ENCODE data around the gene POLG2. TPM values are rescaled to one million over a fixed set of nuclear protein-coding genes. Genes with fewer than 3 reads are reported as not detected.

The POLG2 gene
- total and polyA plus RNA-seq, 9 of the 15 experiments (the other 6 are each of a cell fraction or from before 2014, with no cell fraction given): 13.4 to 44.8 (median 37.0) TPM

DNA sequence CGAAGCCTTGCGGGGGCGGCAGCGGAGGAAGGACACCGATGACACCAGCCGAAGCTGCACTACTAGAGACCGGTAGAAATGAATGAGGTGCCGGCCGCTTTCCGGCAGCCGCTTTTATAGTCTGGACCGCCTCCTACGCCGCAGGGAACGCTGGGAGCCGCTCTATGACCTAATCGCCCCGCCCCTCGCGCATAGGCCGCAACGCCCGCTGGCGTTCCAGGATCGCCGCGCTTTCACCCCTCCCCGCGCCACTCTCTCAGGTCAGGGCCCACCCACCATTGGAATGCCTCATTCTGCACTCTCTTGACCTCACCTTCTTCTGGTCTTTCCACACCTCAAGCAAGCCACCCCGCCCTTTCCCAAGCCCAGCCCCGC is 9.3 kb upstream of the POLG2 start, which contains the start of gene DDX5:
Gene DDX5, minus strand, starts transcription at position 89 of the 375 bp plus-strand sequence. CDS start 170 bp downstream, outside the sequence.
- Histone ChIP-seq H4K20me1 (replicated peaks; ENCODE audit: control insufficient read depth, insufficient read depth, low read length) (peaks cover 23% of the 10 kb centered on the region), H3K9me1 (ENCODE audit: control insufficient read depth, insufficient read depth, low read length) (no peaks in the 10 kb centered on the region), H2AFZ (ENCODE audit: low read depth, low read length) (peak within 1 kb of the TSS; percentile 82), H3K36me3 (ENCODE audit: control insufficient read depth, insufficient read depth, low read length) (peaks cover 73% of the 10 kb centered on the region), H3K4me3 (peak within 1 kb of the TSS; percentile 77), H3K4me2 (ENCODE audit: insufficient read depth, low read length) (peak within 1 kb of the TSS; percentile 98), H3K79me2 (ENCODE audit: control insufficient read depth, insufficient read depth, low read length) (peaks cover 87% of the 10 kb centered on the region), H3K9ac (ENCODE audit: insufficient read depth in 1 of 2, low read depth in 2 of 2, low read length in 2 of 2) (peak within 1 kb of the TSS; percentile 98 to 99), H3K4me1 (replicated peaks in 1 of 2; ENCODE audit: control insufficient read depth in 2 of 2, insufficient read depth in 2 of 2, low read length in 2 of 2) (peaks cover 6 to 13% of the 10 kb centered on the region in 2 experiments; a peak in 3 of 5 replicates), H3K9me3 (replicated peaks; ENCODE audit: control insufficient read depth, insufficient read depth, low read depth, low read length) (no peaks in the 10 kb centered on the region), H3K27ac (ENCODE audit: extremely low read depth, low read depth, low read length) (peak within 1 kb of the TSS; percentile 97), H3K27me3 (ENCODE audit: control insufficient read depth in 2 of 2, insufficient read depth in 2 of 2, low read length in 2 of 2) (no peaks in the 10 kb centered on the region)
- peak; percentile 87 to 99 (median 92) for DNase-seq (ENCODE audit: extremely low read depth in 1 of 4, low spot score in 3 of 4)
- intact Hi-C loops (cut with micrococcal nuclease): loop anchor here (5.0 to 10.0 kb wide), 2 partner anchors 91 to 229 kb away; no protein-coding TSS in a partner anchor
- BruUV-seq (replicated peaks): no TSS peak
- ChIA-PET CTCF (ENCODE audit: low intra/inter-chr PET ratio) (interaction anchor here (0.7 kb wide), 1 partner anchor 86 kb away, joined by 3 read pairs; no protein-coding TSS in a partner anchor), POLR2A (interaction anchor here (0.6 to 5.2 kb wide), 36 partner anchors 10 to 234 kb away, joined by 3 to 114 read pairs (median 6); partner anchors contain the start of genes MILR1 and POLG2)
- peak; percentile 85 for ATAC-seq
- in situ Hi-C loops (cut with MboI): no loop called here
- FAIRE-seq: peak; percentile 77
- under 1% methylated on average over 31 of the region's 31 CpGs for WGBS (ENCODE audit: insufficient coverage, low coverage, missing lambda C conversion rate)
- TF ChIP-seq ZNF282 (CRISPR knock-in tag; IDR thresholded peaks at IDR 0.05) (no peak), CBFB (CRISPR knock-in tag; IDR thresholded peaks at IDR 0.05) (no peak), ZFX (CRISPR knock-in tag; IDR thresholded peaks at IDR 0.05) (peak; percentile 82), SMC3 (conservative IDR thresholded peaks at IDR 0.05; ENCODE audit: insufficient read depth, low read depth, low read length) (no peak), TRIM28 (IDR thresholded peaks at IDR 0.05) (no peak), GMEB1 (CRISPR knock-in tag; IDR thresholded peaks at IDR 0.05) (peak; percentile 64), NELFE (IDR thresholded peaks at IDR 0.05; ENCODE audit: insufficient read depth, insufficient read length) (peak; percentile 89), ZNF740 (CRISPR knock-in tag; IDR thresholded peaks at IDR 0.05) (peak; percentile 57; the same call in 1 of the 2 replicates), ZNF740 (tag; IDR thresholded peaks at IDR 0.05) (no peak), ZBTB33 (CRISPR knock-in tag; IDR thresholded peaks at IDR 0.05) (no peak), MLX (CRISPR knock-in tag; conservative IDR thresholded peaks at IDR 0.05) (no peak)
- TF ChIP-seq, protein P1, sequence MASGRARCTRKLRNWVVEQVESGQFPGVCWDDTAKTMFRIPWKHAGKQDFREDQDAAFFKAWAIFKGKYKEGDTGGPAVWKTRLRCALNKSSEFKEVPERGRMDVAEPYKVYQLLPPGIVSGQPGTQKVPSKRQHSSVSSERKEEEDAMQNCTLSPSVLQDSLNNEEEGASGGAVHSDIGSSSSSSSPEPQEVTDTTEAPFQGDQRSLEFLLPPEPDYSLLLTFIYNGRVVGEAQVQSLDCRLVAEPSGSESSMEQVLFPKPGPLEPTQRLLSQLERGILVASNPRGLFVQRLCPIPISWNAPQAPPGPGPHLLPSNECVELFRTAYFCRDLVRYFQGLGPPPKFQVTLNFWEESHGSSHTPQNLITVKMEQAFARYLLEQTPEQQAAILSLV (tag; IDR thresholded peaks at IDR 0.05): no peak
- TF ChIP-seq, protein P2, sequence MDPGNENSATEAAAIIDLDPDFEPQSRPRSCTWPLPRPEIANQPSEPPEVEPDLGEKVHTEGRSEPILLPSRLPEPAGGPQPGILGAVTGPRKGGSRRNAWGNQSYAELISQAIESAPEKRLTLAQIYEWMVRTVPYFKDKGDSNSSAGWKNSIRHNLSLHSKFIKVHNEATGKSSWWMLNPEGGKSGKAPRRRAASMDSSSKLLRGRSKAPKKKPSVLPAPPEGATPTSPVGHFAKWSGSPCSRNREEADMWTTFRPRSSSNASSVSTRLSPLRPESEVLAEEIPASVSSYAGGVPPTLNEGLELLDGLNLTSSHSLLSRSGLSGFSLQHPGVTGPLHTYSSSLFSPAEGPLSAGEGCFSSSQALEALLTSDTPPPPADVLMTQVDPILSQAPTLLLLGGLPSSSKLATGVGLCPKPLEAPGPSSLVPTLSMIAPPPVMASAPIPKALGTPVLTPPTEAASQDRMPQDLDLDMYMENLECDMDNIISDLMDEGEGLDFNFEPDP (CRISPR knock-in tag; IDR thresholded peaks at IDR 0.05): no peak
